Vagina (tissue), 2 donors: ENCODE results near the gene CDH13.

Source experiments
- POLR2A ChIP-seq, 2 donors: fragments of 450-650 bp; IDR thresholded peaks; one replicate each; pipeline ENCODE4 v1.6.1; 2017; ENCODE audit warnings: antibody characterized with exemption in 2 of 2, mild to moderate bottlenecking in 2 of 2, moderate library complexity in 2 of 2
- POLR2AphosphoS5 ChIP-seq, 2 donors: sonication (generic); formaldehyde crosslinking; IDR thresholded peaks; one replicate each; pipeline ENCODE4 v1.9.0; 2017; ENCODE audit warnings: antibody characterized with exemption in 2 of 2, mild to moderate bottlenecking in 2 of 2, low read depth in 1 of 2; ENCODE audit not compliant: insufficient read depth in 1 of 2
- TF ChIP-seq, protein P1 (sequence below), 3 experiments: fragments of 450-650 bp in 2 of 3; fragments of 200-600 bp in 1 of 3; sonication (generic) in 1 of 3; IDR thresholded peaks; one replicate each; pipeline ENCODE4 v1.5.1; 2017 to 2019; ENCODE audit warnings: antibody characterized with exemption in 3 of 3, mild to moderate bottlenecking in 2 of 3, moderate library complexity in 2 of 3

DNA sequence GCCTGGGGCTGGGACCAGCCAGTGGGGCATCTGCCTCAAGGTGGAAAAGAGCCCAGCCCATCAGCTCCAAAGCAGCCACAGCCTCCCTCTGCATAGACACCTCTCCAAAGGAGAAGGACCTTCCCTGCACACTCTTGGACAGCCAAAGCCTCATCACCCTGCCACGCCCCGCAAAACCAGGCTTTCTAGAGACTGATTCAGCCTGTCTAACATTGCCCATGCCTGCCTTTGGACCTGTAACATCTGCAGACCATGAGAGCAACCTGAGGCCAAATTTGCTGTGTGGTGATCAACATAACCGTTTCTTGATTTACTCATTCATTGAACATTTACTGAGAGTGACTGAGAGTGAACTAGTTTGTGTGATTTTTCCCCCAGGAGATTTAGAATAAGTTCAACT is 961.3 kb downstream of the CDH13 start:
- TF ChIP-seq, protein P1, sequence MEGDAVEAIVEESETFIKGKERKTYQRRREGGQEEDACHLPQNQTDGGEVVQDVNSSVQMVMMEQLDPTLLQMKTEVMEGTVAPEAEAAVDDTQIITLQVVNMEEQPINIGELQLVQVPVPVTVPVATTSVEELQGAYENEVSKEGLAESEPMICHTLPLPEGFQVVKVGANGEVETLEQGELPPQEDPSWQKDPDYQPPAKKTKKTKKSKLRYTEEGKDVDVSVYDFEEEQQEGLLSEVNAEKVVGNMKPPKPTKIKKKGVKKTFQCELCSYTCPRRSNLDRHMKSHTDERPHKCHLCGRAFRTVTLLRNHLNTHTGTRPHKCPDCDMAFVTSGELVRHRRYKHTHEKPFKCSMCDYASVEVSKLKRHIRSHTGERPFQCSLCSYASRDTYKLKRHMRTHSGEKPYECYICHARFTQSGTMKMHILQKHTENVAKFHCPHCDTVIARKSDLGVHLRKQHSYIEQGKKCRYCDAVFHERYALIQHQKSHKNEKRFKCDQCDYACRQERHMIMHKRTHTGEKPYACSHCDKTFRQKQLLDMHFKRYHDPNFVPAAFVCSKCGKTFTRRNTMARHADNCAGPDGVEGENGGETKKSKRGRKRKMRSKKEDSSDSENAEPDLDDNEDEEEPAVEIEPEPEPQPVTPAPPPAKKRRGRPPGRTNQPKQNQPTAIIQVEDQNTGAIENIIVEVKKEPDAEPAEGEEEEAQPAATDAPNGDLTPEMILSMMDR (IDR thresholded peaks at IDR 0.05), result no peak
- TF ChIP-seq POLR2A (IDR thresholded peaks at IDR 0.05) (no peak), POLR2AphosphoS5 (IDR thresholded peaks at IDR 0.05; ENCODE audit: insufficient read depth in 1 of 2, low read depth in 1 of 2) (no peak)
